SK-N-SH treated with all-trans-retinoic acid at 6 μM for 48 hours (cell line): Measurements from ENCODE around the gene SEPTIN6.

Experiments
- ATAC-seq: fragments of 200-7000 bp; cut with Tn5 transposase; 3 replicates; pipeline ENCODE4 v1.9.1; 2020; ENCODE audit warnings: mild to moderate bottlenecking, moderate library complexity
- ARNTL ChIP-seq: fragments of 450-650 bp; formaldehyde crosslinking; IDR thresholded peaks from 2 replicates; pipeline ENCODE4 v1.5.0; 2020; ENCODE audit warnings: low read depth, mild to moderate bottlenecking, moderate library complexity, borderline replicate concordance
- BACH2 ChIP-seq: fragments of 250-450 bp; sonication (Bioruptor Pico); IDR thresholded peaks from 2 replicates; pipeline ENCODE4 v1.9.0; 2021; ENCODE audit warnings: mild to moderate bottlenecking, borderline replicate concordance
- CREB5 ChIP-seq: fragments of 250-450 bp; sonication (Bioruptor Pico); IDR thresholded peaks from 2 replicates; pipeline ENCODE4 v1.5.1; 2020; ENCODE audit warnings: low read depth, mild to moderate bottlenecking, moderate library complexity
- CSDC2 ChIP-seq: fragments of 250-450 bp; sonication (Bioruptor Pico); IDR thresholded peaks from 2 replicates; pipeline ENCODE4 v1.5.0; 2020; ENCODE audit warnings: mild to moderate bottlenecking, moderate library complexity
- ESRRG ChIP-seq: fragments of 250-450 bp; sonication (Bioruptor Pico); IDR thresholded peaks from 2 replicates; pipeline ENCODE4 v1.6.1; 2021; ENCODE audit warnings: mild to moderate bottlenecking
- GLIS3 ChIP-seq: fragments of 250-450 bp; sonication (Bioruptor Pico); IDR thresholded peaks from 2 replicates; pipeline ENCODE4 v1.5.0; 2020; ENCODE audit warnings: mild to moderate bottlenecking, moderate library complexity
- ISL1 ChIP-seq: fragments of 250-450 bp; sonication (Bioruptor Pico); IDR thresholded peaks from 2 replicates; pipeline ENCODE4 v2.1.2; 2022; ENCODE audit warnings: mild to moderate bottlenecking, moderate library complexity
- OSR1 ChIP-seq: fragments of 250-450 bp; sonication (Bioruptor Pico); IDR thresholded peaks from 2 replicates; pipeline ENCODE4 v1.8.0; 2022; ENCODE audit warnings: moderate library complexity, mild to moderate bottlenecking, inconsistent platforms
- POU6F1 ChIP-seq: fragments of 250-450 bp; sonication (Bioruptor Pico); IDR thresholded peaks from 2 replicates; pipeline ENCODE4 v1.8.0; 2021; ENCODE audit warnings: low read depth, mild to moderate bottlenecking, moderate library complexity, borderline replicate concordance
- PPARA ChIP-seq: fragments of 250-450 bp; sonication (Bioruptor Pico); IDR thresholded peaks from 2 replicates; pipeline ENCODE4 v1.5.0; 2020; ENCODE audit warnings: mild to moderate bottlenecking, borderline replicate concordance
- RARB ChIP-seq: fragments of 250-450 bp; sonication (Bioruptor Pico); IDR thresholded peaks from 2 replicates; pipeline ENCODE4 v1.8.0; 2021; ENCODE audit warnings: mild to moderate bottlenecking, moderate library complexity
- SNAI2 ChIP-seq: fragments of 250-450 bp; sonication (Bioruptor Pico); IDR thresholded peaks from 2 replicates; pipeline ENCODE4 v1.5.0; 2020; ENCODE audit warnings: mild to moderate bottlenecking, moderate library complexity
- TCF4 ChIP-seq: fragments of 250-450 bp; sonication (Bioruptor Pico); IDR thresholded peaks from 2 replicates; pipeline ENCODE4 v1.8.0; 2021; ENCODE audit warnings: mild to moderate bottlenecking, moderate library complexity, borderline replicate concordance
- TOX ChIP-seq: fragments of 250-450 bp; sonication (Bioruptor Pico); IDR thresholded peaks from 2 replicates; pipeline ENCODE4 v1.8.0; 2021; ENCODE audit warnings: mild to moderate bottlenecking, moderate library complexity, borderline replicate concordance
- TSHZ2 ChIP-seq: fragments of 250-450 bp; sonication (Bioruptor Pico); IDR thresholded peaks from 2 replicates; pipeline ENCODE4 v1.5.0; 2020; ENCODE audit warnings: mild to moderate bottlenecking, moderate library complexity
- ZC3H10 ChIP-seq: fragments of 250-450 bp; sonication (Bioruptor Pico); IDR thresholded peaks from 2 replicates; pipeline ENCODE4 v1.5.1; 2021; ENCODE audit warnings: mild to moderate bottlenecking, moderate library complexity
- ZFP3 ChIP-seq: fragments of 250-450 bp; sonication (Bioruptor Pico); IDR thresholded peaks from 2 replicates; pipeline ENCODE4 v1.5.0; 2020; ENCODE audit warnings: mild to moderate bottlenecking, moderate library complexity
- ZFP30 ChIP-seq: fragments of 450-650 bp; formaldehyde crosslinking; IDR thresholded peaks from 2 replicates; pipeline ENCODE4 v1.5.0; 2022; ENCODE audit warnings: mild to moderate bottlenecking, moderate library complexity
- ZNF565 ChIP-seq: fragments of 450-650 bp; formaldehyde crosslinking; conservative IDR thresholded peaks from 2 replicates; pipeline ENCODE4 v1.5.0; 2020; ENCODE audit warnings: low read depth, mild to moderate bottlenecking, moderate library complexity
- ZNF70 ChIP-seq: fragments of 450-650 bp; formaldehyde crosslinking; IDR thresholded peaks from 2 replicates; pipeline ENCODE4 v1.5.0; 2020; ENCODE audit warnings: mild to moderate bottlenecking, moderate library complexity
- ZNF8 ChIP-seq: fragments of 450-650 bp; formaldehyde crosslinking; IDR thresholded peaks from 2 replicates; pipeline ENCODE4 v1.5.0; 2020; ENCODE audit warnings: mild to moderate bottlenecking, moderate library complexity
- TF ChIP-seq, protein P1 (sequence below): fragments of 250-450 bp; sonication (Bioruptor Pico); IDR thresholded peaks from 2 replicates; pipeline ENCODE4 v1.8.0; 2020; ENCODE audit warnings: mild to moderate bottlenecking, moderate library complexity, borderline replicate concordance
- TF ChIP-seq, protein P2 (sequence below): fragments of 250-450 bp; sonication (Bioruptor Pico); IDR thresholded peaks from 2 replicates; pipeline ENCODE4 v1.5.1; 2021; ENCODE audit warnings: mild to moderate bottlenecking, moderate library complexity

The SEPTIN6 gene

DNA sequence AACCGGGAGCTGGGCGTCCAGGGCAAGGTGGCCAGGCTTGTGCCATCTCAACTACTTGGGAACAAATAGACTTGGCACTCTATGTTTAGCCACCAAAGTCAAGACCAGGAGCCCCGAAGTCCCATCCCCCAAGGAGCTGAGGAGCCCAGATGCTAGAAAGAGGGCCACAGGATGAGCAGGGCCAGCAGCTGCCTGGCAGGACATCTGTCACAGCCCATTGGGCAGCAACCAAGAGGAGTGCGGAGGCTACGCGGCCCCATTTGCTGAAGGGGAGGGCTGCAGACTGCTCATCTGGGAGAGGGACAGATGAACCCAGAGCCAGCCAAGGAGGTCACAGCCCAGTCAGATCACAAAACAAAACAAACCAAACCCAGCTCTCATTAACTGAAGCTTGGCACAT lies 42.5 kb upstream of the SEPTIN6 start (continued):
- TF ChIP-seq TSHZ2 (CRISPR knock-in tag): no peak
- TF ChIP-seq, protein P1, sequence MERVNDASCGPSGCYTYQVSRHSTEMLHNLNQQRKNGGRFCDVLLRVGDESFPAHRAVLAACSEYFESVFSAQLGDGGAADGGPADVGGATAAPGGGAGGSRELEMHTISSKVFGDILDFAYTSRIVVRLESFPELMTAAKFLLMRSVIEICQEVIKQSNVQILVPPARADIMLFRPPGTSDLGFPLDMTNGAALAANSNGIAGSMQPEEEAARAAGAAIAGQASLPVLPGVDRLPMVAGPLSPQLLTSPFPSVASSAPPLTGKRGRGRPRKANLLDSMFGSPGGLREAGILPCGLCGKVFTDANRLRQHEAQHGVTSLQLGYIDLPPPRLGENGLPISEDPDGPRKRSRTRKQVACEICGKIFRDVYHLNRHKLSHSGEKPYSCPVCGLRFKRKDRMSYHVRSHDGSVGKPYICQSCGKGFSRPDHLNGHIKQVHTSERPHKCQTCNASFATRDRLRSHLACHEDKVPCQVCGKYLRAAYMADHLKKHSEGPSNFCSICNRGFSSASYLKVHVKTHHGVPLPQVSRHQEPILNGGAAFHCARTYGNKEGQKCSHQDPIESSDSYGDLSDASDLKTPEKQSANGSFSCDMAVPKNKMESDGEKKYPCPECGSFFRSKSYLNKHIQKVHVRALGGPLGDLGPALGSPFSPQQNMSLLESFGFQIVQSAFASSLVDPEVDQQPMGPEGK (CRISPR knock-in tag): no peak
- TF ChIP-seq TOX (CRISPR knock-in tag): no peak
- TF ChIP-seq GLIS3 (CRISPR knock-in tag): no peak
- TF ChIP-seq ZNF8 (CRISPR knock-in tag): no peak
- TF ChIP-seq CSDC2: no peak

DNA sequence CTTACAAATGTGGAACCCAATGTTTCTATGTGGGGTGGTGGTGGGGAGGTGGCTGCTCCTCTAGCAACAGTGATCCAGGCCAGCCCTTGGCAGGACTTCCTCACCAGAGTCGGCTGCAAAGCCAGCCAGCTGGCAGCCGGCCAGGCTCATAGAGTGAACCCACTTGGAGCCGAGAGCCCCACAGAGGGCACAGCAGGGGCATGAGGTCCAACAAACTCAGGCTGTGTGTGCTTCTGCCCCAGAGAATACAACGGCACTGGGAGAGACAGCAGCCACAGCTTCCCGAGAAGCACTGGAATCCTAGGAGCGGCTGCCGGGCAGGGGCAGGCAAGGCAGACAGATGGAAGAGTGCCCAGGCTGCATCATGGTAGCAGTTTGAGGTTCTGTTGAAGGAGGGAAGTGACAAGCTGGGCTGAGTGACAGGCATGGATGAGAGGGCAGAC lies 42.0 kb upstream of the SEPTIN6 start:
- TF ChIP-seq, protein P2, sequence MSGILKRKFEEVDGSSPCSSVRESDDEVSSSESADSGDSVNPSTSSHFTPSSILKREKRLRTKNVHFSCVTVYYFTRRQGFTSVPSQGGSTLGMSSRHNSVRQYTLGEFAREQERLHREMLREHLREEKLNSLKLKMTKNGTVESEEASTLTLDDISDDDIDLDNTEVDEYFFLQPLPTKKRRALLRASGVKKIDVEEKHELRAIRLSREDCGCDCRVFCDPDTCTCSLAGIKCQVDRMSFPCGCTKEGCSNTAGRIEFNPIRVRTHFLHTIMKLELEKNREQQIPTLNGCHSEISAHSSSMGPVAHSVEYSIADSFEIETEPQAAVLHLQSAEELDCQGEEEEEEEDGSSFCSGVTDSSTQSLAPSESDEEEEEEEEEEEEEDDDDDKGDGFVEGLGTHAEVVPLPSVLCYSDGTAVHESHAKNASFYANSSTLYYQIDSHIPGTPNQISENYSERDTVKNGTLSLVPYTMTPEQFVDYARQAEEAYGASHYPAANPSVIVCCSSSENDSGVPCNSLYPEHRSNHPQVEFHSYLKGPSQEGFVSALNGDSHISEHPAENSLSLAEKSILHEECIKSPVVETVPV (CRISPR knock-in tag): no peak
- no peak for TF ChIP-seq PPARA (CRISPR knock-in tag)
- TF ChIP-seq SNAI2 (CRISPR knock-in tag): no peak
- TF ChIP-seq OSR1 (CRISPR knock-in tag): no peak
- peak; percentile 72 for ATAC-seq

GRCh38 chrX:119729408-119730201 lies 36.6 kb upstream of the SEPTIN6 start:
- ATAC-seq: peak; percentile 74
- TF ChIP-seq TCF4 (CRISPR knock-in tag) (no peak), OSR1 (CRISPR knock-in tag) (no peak), ZNF70 (CRISPR knock-in tag) (no peak), ZNF565 (CRISPR knock-in tag) (no peak), ISL1 (CRISPR knock-in tag) (no peak), ZNF8 (CRISPR knock-in tag) (no peak), ZC3H10 (no peak), ESRRG (CRISPR knock-in tag) (no peak), ZFP3 (no peak), TSHZ2 (CRISPR knock-in tag) (no peak), ARNTL (CRISPR knock-in tag) (no peak), BACH2 (CRISPR knock-in tag) (no peak), POU6F1 (CRISPR knock-in tag) (no peak), CREB5 (CRISPR knock-in tag) (no peak), RARB (CRISPR knock-in tag) (no peak), CSDC2 (no peak), SNAI2 (CRISPR knock-in tag) (no peak), ZFP30 (CRISPR knock-in tag) (no peak)
- TF ChIP-seq, protein P1 (CRISPR knock-in tag): no peak
